ENCODE measurements around the gene CCL15. TPM values are rescaled to one million over a fixed set of nuclear protein-coding genes. Genes with fewer than 3 reads are reported as not detected.
"Not testable (repeated sequence)": the region's sequence is repeated elsewhere in the genome, so short reads cannot be mapped to it uniquely, and the experiment has no call there.

CCL15 gene, protein sequence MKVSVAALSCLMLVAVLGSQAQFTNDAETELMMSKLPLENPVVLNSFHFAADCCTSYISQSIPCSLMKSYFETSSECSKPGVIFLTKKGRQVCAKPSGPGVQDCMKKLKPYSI
- total RNA-seq: not detected in 2 replicates

GRCh38 chr17:36001110-36001771 is at the start of gene CCL15:
CCL15 (minus strand) TSS chr17:36001553; CDS start chr17:36001492, 61 bp downstream.
- no peak for DNase-seq (ENCODE audit: extremely low read depth, low read depth, low spot score)

DNA sequence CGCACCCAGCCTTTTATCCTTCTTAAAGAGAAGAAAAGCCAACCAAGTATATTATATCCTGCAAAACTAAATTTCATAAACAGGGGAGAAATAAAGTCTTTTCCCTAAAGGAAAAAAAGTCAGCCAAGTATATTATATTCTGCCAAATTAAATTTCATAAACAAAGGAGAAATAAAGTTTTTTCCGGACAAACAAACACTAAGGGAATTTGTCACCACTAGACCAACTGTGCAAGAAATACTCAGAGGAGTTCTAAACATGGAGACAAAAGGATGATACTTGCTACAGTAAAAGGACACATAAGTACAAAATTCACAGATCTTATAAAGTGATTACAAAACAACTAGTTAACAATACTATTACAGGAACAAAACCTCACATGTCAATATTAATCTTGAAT is 48.3 kb upstream of the CCL15 start:
- DNase-seq (ENCODE audit: extremely low read depth, low read depth, low spot score): no peak

GRCh38 chr17:36048066-36048465 is 46.7 kb upstream of the CCL15 start:
- DNase-seq (ENCODE audit: extremely low read depth, low read depth, low spot score): no peak

DNA sequence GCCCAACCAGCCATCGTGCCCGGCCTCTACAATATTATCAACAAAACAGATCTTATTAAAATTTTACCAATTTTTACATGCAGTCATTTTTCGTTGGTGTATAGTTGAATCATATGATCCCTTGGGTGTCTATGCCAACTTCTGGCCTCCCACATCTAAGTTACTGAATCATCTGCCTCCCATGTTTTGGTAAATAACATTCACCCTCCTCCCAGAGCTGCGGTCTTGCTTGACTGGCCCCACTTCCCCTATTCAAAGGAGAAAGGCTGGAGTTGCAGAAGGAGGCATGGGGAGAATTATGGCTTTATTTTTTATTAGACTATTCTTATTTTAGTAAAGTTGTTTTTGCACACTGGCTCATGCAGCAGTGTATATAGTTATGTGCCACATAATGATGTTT is 34.9 kb upstream of the CCL15 start:
- no peak for DNase-seq (ENCODE audit: extremely low read depth, low read depth, low spot score)

GRCh38 chr17:36034127-36034526 is 32.8 kb upstream of the CCL15 start:
- DNase-seq (ENCODE audit: extremely low read depth, low read depth, low spot score): no peak

DNA sequence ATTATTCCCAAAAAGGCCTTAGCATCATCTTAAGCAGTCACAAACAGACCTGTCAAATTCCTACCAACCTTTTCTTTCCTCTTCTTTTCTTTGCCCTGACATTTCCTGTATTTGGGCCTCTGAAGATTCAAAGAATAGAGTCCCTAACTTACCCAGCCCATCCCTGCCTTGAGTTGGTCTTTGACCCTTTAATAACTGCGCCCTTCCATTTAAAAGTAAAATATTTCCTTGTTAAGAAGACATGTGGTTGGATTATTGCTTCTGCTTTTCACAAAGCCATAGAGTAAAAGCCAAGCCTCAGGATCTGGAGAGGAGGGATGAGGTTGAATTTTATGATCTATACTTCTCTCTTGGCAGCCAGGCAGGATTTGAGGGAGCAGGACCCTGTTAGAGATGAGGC is 29.6 kb upstream of the CCL15 start:
- DNase-seq (ENCODE audit: extremely low read depth, low read depth, low spot score): no peak

- DNase-seq (ENCODE audit: extremely low read depth, low read depth, low spot score): no peak
Measured at GRCh38 chr17:36027761-36028160, 26.4 kb upstream of the CCL15 start.

DNA sequence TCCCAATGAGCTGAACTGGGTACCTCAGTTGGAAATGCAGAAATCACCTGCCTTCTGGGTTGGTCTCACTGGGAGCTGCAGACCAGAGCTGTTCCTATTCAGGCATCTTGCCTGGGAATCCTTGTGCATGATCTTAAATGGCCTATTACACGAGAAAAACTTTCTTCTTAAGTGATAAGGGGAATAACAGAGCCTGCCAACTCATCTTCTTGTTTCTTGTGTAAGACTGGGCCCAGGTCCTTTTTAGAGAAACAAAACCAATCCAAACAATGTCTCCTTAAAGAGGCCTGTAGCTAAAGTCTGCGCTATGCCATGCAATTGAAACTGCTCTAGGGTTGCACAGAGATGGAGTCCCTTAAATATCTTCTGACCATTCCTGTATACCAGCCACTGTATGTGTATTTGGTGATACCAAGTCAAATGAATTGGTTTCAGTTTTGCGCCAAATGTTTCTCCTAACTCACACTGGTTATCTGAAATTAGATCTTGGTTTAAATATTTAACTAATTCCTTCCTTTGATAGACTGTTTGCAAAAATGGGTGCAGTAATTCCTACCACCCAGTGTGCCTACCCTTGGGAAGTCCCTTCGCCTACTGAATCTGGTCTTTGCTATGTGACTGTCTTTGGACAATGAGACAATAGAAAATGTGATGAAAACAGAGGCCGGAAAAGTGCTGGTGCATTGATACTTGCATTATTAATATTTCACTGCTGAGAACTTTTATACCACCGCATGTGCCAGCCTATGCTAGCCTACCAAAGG is 22.9 kb upstream of the CCL15 start:
- DNase-seq (ENCODE audit: extremely low read depth, low read depth, low spot score): no peak

DNA sequence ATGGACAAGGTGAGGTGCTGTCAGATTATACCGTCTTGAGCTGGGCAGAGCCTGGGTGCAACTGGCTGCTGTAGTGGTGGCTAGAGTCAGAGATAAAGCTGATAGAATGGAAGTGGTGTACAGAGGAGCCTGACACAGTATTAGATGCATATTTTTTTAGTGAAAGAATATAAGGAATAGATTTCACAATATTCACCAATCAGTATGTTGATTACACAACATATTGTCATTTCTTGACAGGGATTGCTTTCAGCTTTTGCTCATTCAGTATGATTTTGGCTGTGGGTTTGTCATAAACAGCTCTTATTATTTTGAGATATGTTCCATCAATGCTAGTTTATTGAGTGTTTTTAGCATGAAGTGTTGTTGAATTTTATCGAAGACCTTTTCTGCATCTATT is 18.1 kb upstream of the CCL15 start:
- DNase-seq (ENCODE audit: extremely low read depth, low read depth, low spot score): no peak

- DNase-seq (ENCODE audit: extremely low read depth, low read depth, low spot score): no peak
Measured at GRCh38 chr17:36017799-36018198, 16.4 kb upstream of the CCL15 start, which contains the start of gene CCL23. CCL23 (minus strand) TSS chr17:36017972; CDS start chr17:36017897, 75 bp downstream.

- no peak for DNase-seq (ENCODE audit: extremely low read depth, low read depth, low spot score)
Measured at GRCh38 chr17:36016555-36016954, 15.2 kb upstream of the CCL15 start.

DNA sequence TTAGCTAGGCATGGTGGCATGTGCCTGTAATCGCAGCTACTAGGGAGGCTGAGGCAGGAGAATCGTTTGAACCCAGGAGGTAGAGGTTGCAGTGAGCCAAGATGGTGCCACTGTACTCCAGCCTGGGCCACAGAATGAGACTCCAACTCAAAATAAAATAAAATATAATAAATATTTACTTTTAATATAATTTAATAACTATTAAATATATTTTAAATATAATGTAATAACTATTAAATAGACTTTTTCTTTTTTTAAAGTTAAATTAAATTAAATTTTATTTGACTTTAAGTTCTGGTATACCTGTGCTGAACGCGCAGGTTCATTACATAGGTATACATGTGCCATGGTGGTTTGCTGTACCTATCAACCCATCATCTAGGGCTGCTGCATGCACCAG is 14.5 kb upstream of the CCL15 start:
- DNase-seq (ENCODE audit: extremely low read depth, low read depth, low spot score): not testable (repeated sequence)

GRCh38 chr17:36014946-36015345 is 13.6 kb upstream of the CCL15 start:
- no peak for DNase-seq (ENCODE audit: extremely low read depth, low read depth, low spot score)

- no peak for DNase-seq (ENCODE audit: extremely low read depth, low read depth, low spot score)
Measured at GRCh38 chr17:36011201-36011600, 9.8 kb upstream of the CCL15 start.

GRCh38 chr17:36008998-36009665 is 7.8 kb upstream of the CCL15 start:
- DNase-seq (ENCODE audit: extremely low read depth, low read depth, low spot score): no peak

DNA sequence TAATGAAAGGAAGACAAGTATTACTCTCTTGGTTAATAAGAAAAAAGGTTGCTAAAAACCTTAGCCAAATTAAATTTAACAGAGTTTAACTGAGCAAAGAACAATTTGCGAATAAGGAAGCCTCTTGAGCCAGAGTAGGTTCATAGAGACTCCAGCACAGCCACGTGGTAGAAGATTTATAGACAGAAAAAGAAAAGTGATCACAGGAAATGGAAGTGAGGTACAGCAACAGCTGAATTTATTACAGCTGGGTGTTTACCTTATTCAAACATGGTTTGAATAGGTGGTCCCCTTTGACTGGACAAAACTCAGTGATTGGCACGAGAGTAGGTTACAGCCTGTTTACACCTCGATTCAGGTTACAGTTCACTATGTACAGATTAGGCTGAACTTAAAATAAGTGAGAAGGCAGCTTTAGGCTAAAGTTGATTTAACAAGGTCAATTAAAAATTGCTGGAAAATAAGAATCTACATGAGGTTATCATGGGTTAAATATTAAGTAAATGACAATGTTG is 3.3 kb upstream of the CCL15 start:
- no peak for DNase-seq (ENCODE audit: extremely low read depth, low read depth, low spot score)

- DNase-seq (ENCODE audit: extremely low read depth, low read depth, low spot score): no peak
Measured at GRCh38 chr17:36002631-36003030, 1.3 kb upstream of the CCL15 start.

GRCh38 chr17:36001862-36002603 is 680 bp upstream of the CCL15 start:
- DNase-seq (ENCODE audit: extremely low read depth, low read depth, low spot score): no peak

DNA sequence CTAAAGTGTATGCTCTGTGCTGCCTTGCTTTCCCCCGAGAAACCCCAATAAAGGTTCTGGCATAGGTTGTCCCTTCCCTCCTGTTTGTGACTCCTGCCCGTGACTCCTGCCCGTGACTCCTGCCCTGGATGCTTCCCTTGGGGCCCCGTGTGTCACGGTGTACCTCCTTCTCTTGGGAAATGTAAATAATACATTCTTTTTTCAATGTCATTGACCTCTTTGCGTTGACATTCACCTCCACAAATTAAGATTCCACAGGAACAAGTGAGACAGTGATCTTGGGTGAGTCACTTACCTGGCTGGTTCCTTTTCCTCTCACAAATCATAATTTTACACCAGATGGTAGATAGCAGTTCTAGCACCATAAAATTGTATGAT is 632 bp downstream of the CCL15 start:
- DNase-seq (ENCODE audit: extremely low read depth, low read depth, low spot score): no peak

DNA sequence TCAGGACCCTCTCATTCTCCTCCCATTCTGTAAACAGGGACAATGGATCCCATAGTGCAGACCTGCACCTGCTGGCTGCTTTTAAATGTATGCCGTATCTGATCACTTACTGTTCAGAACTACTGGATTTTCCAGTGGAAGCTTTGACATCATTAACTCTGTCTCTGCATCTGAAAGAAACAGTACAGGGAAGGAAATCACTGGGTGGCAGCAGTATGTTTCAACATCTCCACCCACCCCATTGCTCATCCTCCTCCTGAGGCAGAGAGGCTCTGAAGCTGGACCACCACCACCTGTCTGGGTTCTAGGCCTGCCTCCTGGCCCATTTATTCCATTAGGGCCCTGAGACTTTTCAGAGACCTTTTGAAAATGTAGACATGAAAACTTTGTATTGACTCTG is 2.6 kb downstream of the CCL15 start:
- DNase-seq (ENCODE audit: extremely low read depth, low read depth, low spot score): no peak
